ENCODE data around the gene ESR2.
"Not testable (repeated sequence)": the region's sequence is repeated elsewhere in the genome, so short reads cannot be mapped to it uniquely, and the experiment has no call there.

ESR2 gene

GRCh38 chr14:64075613-64076005 lies 218.6 kb downstream of the ESR2 start:
- DNase-seq, result no peak

GRCh38 chr14:64074961-64075612 lies 219.1 kb downstream of the ESR2 start:
- no peak for DNase-seq

- no peak for DNase-seq
These were observed 224.4 kb downstream of the ESR2 start for GRCh38 chr14:64069634-64070359.

DNA sequence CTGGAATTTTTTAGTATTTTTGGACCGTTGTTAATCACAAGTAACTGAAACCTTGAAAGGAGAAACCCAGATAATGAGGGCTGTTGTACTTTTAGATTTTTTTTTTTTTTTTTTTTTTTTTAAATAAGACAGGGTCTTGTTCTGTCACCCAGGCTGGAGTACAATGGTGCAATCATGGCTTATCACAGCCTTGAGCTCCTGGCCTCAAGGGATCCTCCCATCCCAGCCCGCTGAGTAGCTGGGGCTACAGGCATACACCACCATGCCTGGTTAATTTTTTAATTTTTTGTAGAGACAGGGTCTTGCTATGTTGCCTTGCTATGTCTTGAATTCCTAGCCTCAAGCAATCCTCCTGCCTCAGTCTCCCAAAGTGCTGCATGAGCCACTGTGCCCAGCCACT lies 229.7 kb downstream of the ESR2 start:
- DNase-seq, result no peak

- DNase-seq, result no peak
These were observed 231.6 kb downstream of the ESR2 start for GRCh38 chr14:64062381-64063115.

- no peak for DNase-seq
These were observed 232.5 kb downstream of the ESR2 start for GRCh38 chr14:64061706-64062105.

GRCh38 chr14:64061115-64061514 lies 233.1 kb downstream of the ESR2 start:
- no peak for DNase-seq

GRCh38 chr14:64060648-64061096 lies 233.5 kb downstream of the ESR2 start:
- DNase-seq, result no peak

GRCh38 chr14:64060199-64060545 lies 234.0 kb downstream of the ESR2 start:
- no peak for DNase-seq

DNA sequence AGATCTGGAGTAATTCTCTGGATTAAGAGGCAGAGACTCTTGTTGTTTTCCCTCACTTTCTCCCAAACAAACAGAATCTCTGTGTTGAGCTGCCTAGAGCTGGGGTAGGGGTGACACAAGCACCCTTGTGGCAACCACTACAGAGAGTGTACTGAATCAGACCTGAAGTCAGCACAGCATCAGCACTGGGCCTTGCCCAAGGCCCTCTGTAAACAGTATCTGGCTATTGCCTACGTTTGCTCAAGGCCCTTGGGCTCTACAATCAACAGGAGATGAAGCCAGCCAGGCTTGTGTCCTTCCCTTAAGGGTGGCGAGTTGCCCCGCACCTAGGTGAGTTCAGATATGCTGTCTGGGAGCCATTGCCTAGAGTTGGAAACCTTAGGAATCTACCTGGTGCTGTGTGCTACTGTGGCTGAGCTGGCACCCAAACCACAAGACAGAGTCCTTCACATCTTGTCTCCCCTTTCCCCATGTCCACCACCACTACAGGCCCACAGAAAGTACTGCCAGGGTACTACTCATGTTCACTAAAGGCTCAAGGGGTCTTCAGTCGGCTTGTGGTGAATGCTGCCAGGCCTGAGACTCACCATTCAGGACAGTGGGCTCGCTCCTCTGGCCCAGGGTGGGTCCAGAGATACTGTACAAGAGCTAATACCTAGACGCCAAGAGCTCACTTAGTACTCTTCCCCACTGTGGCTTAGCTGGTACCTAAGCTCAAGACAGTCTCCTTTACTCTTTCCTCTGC lies 234.5 kb downstream of the ESR2 start:
- no peak for DNase-seq

DNA sequence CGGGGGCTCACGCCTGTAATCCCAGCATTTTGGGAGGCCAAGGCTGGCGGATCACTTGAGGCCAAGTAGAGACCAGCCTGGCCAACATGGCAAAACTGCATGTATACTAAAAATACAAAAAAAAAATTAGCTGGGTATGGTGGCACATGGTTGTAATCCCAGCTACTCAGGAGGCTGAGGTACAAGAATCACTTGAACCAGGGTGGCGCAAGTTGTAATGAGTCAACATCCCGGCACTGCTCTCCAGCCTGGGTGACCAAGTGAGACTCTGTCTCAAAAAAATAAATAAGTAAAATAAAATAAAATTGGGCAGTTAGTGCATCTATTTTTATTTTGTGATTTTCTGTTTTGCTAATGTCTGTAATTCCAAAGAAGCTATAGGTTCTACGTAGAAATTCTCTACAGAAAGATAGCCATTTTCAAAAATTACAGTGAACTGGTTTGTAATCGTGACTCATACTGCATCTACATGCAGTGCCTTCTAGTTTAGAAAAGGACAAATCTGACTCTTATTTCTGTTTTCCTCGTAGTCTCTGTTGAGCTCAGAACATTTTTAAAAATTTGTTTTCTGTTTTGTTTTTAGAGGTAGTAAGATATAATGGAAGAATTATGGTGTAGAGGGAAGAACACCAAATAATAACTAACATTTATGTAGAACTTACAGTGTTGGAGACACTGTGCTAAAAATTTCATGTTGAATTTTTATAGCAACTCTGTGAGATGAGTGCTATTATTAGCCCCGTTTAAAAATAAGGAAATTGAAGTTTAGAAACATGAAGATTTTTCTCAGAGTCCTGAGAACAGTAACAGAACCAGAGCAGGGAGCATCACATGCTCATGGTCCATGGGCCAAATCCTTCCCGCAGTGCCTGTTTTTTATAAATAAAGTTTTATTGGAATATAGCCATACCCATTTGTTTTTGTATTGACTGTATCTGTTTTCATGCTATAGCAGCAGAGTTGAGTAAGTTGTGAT lies 240.2 kb downstream of the ESR2 start:
- no peak for DNase-seq

DNA sequence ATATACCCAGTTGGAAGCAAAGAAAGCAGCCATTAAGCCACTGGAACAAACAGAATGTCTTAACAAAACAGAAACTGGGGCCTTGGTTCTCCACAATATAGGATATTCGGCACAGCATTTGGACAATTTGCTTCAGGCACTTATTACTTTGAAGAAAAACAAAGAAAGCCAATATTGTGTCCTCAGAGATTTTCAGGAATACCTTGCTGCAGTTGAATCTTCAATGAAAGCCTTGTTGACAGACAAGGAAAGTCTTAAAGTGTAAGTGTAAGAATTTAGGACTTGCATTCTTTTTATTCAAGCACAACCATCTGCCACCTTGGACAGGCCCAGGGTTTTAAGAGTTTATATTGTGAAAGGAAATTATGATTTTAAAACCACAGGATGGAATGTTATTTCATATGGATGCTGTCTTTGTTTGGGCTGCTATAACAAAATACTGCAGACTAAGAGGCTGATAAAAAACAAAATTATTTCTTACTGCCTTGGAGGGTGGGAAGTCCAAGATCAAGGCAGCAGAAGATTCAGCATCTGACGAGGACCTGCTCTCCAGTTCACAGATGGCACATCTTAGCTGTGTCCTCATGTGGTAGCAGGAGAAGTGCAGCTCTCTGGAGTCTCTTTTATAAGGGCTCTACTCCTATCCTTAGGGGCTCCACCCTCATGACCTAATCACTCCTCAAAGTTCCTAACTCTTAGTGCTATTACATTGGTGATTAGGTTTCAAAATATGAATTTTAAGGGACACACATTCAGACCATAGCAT lies 244.4 kb downstream of the ESR2 start:
- DNase-seq, result no peak

DNA sequence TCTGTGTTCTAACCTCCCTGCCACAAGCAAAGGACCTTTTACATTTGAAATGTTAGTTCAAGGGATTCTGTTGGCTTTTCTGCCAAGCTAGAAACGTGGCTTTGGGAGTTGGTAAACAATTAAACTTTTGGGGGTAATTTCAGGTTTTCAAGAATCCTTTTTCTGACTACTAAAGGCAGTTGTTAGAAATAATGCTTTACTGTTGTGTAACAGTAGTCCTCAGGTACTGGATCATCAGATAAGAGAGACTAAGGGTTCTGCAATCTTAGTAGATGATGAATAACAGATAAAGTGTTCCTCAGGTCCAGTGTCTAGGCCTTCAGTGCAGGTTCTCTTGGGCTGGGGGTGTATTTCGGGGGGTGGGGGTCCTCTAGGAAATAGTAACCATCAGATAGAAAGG lies 249.1 kb downstream of the ESR2 start:
- no peak for DNase-seq

DNA sequence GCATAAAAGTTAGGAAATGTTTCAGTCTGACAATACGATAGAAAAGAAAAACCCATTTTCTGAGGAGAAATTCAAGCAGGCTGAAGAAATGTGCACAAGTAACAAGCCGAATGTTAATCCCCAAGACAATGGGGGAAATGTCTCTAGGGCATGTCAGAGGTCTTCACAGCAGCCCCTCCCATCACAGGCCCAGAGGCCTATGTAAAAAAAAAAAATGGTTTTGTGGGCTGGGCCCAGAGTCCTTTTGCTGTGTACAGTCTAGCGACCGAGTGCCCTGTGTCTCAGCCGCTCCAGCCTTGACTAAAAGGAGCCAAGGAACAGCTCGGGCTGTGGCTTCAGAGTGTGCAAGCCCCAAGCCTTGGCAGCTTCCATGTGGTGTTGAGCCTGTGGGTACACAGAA lies 250.9 kb downstream of the ESR2 start:
- not testable (repeated sequence) for DNase-seq

DNA sequence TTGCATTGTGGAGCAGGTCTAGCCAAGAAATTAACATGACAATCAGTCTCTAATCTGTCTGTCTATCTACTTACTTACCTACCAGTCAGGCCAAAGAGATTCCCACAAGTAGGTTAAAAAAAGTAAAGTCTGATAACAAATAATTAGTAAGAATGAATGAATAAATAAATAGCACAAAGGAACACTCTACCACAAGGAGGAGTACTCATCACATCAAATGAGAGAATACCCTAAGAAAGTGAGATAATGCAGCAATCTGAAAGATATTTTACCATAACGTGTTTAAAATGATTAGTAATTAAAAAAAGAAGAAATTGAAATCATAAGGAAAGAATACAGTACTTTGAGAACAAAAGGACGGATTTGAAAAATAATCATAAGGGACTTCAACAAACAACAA lies 254.1 kb downstream of the ESR2 start:
- DNase-seq, result no peak

- DNase-seq, result no peak
These were observed 255.2 kb downstream of the ESR2 start for GRCh38 chr14:64038841-64039542.

DNA sequence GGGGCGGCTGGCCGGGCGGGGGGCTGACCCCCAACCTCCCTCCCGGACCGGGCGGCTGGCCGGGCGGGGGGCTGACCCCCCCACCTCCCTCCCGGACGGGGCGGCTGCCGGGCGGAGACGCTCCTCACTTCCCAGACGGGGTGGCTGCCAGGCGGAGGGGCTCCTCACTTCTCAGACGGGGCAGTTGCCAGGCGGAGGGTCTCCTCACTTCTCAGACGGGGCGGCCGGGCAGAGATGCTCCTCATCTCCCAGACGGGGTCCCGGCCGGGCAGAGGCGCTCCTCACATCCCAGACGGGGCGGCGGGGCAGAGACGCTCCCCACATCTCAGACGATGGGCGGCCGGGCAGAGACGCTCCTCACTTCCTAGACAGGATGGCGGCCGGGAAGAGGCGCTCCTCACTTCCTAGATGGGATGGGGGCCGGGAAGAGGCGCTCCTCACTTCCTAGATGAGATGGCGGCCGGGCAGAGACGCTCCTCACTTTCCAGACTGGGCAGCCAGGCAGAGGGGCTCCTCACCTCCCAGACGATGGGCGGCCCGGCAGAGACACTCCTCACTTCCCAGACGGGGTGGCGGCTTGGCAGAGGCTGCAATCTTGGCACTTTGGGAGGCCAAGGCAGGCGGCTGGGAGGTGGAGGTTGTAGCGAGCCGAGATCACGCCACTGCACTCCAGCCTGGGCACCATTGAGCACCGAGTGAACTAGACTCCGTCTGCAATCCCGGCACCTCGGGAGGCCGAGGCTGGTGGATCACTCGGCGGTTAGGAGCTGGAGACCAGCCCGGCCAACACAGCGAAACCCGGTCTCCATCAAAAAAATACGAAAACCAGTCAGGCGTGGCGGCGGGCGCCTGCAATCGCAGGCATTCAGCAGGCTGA lies 256.1 kb downstream of the ESR2 start:
- not testable (repeated sequence) for DNase-seq

GRCh38 chr14:64035143-64035542 lies 259.0 kb downstream of the ESR2 start:
- no peak for DNase-seq
